ENCODE results near the gene MX1. TPM values are rescaled to one million over a fixed set of nuclear protein-coding genes. Genes with fewer than 3 reads are reported as not detected.

The MX1 gene
- total RNA-seq, 1 experiment from 2014 or later = 1.8 TPM

GRCh38 chr21:41432562-41433460 lies 6.8 kb downstream of the MX1 start:
- Mint-ChIP-seq H3K4me3 (ENCODE audit: unreplicated experiment) (no peak overlapping the region), H3K27ac (ENCODE audit: low read depth, unreplicated experiment) (no peak overlapping the region), H3K9me3 (ENCODE audit: unreplicated experiment) (peaks cover 8% of the 10 kb centered on the region), H3K27me3 (ENCODE audit: insufficient read depth, unreplicated experiment) (peaks cover 7% of the 10 kb centered on the region), H3K36me3 (ENCODE audit: insufficient read depth, unreplicated experiment) (no peaks in the 10 kb centered on the region), H3K4me1 (ENCODE audit: insufficient read depth, unreplicated experiment) (no peaks in the 10 kb centered on the region)
- no peak for DNase-seq (ENCODE audit: unreplicated experiment)
- no TSS peak for BruUV-seq (replicated peaks)
- TF ChIP-seq, protein P1, sequence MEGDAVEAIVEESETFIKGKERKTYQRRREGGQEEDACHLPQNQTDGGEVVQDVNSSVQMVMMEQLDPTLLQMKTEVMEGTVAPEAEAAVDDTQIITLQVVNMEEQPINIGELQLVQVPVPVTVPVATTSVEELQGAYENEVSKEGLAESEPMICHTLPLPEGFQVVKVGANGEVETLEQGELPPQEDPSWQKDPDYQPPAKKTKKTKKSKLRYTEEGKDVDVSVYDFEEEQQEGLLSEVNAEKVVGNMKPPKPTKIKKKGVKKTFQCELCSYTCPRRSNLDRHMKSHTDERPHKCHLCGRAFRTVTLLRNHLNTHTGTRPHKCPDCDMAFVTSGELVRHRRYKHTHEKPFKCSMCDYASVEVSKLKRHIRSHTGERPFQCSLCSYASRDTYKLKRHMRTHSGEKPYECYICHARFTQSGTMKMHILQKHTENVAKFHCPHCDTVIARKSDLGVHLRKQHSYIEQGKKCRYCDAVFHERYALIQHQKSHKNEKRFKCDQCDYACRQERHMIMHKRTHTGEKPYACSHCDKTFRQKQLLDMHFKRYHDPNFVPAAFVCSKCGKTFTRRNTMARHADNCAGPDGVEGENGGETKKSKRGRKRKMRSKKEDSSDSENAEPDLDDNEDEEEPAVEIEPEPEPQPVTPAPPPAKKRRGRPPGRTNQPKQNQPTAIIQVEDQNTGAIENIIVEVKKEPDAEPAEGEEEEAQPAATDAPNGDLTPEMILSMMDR (IDR thresholded peaks at IDR 0.05; ENCODE audit: unreplicated experiment) = no peak
- ChIA-PET POLR2A (no interaction called here), CTCF (interaction anchor here (0.7 kb wide), 2 partner anchors 82 to 310 kb away, joined by 3 read pairs; no protein-coding TSS in a partner anchor)
- intact Hi-C loops (cut with micrococcal nuclease) = no loop called here

DNA sequence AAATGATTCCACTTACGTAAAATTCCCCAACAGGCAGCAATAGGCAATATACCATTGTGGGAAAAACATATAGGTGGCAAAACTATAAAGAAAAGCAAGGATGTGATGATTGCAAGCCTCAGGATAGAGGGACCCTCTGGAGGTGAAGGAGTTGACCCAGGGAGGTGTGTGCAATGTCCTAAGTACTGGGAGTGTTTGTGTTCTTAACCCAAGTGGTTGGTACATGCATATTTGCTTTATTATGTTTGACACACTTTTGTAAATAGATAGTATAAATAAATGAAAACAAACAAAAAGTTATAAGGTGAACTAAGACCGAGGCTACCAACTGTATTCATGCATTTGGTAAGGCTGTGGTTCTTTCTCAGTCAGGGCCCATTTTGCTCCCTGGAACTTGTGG lies 7.5 kb downstream of the MX1 start:
- ChIA-PET CTCF (no interaction called here), POLR2A (no interaction called here)
- BruUV-seq (replicated peaks) = no TSS peak
- DNase-seq (ENCODE audit: unreplicated experiment) = no peak
- H3K4me1 Mint-ChIP-seq (ENCODE audit: insufficient read depth, unreplicated experiment) = no peaks in the 10 kb centered on the region
- H3K27me3 Mint-ChIP-seq (ENCODE audit: insufficient read depth, unreplicated experiment) = peaks cover 7% of the 10 kb centered on the region
- intact Hi-C loops (cut with micrococcal nuclease) = no loop called here
- no peak overlapping the region for H3K27ac Mint-ChIP-seq (ENCODE audit: low read depth, unreplicated experiment)
- TF ChIP-seq, protein P1 (IDR thresholded peaks at IDR 0.05; ENCODE audit: unreplicated experiment) = no peak
- H3K36me3 Mint-ChIP-seq (ENCODE audit: insufficient read depth, unreplicated experiment) = no peaks in the 10 kb centered on the region
- H3K4me3 Mint-ChIP-seq (ENCODE audit: unreplicated experiment) = no peak overlapping the region
- H3K9me3 Mint-ChIP-seq (ENCODE audit: unreplicated experiment) = peaks cover 8% of the 10 kb centered on the region

DNA sequence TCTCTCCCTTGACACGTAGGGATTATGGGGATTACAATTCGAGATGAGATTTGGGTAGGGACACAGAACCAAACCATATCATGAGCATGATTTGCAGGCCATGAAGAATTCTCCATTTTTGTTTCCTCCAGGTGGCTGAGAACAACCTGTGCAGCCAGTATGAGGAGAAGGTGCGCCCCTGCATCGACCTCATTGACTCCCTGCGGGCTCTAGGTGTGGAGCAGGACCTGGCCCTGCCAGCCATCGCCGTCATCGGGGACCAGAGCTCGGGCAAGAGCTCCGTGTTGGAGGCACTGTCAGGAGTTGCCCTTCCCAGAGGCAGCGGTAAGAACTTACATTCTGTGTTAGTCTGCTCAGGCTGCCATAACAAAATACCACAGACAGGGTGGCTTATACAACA lies 9.7 kb downstream of the MX1 start:
- Mint-ChIP-seq H3K4me3 (ENCODE audit: unreplicated experiment) (no peak overlapping the region), H3K9me3 (ENCODE audit: unreplicated experiment) (peaks cover 8% of the 10 kb centered on the region), H3K27ac (ENCODE audit: low read depth, unreplicated experiment) (no peak overlapping the region), H3K27me3 (ENCODE audit: insufficient read depth, unreplicated experiment) (no peaks in the 10 kb centered on the region), H3K4me1 (ENCODE audit: insufficient read depth, unreplicated experiment) (no peaks in the 10 kb centered on the region), H3K36me3 (ENCODE audit: insufficient read depth, unreplicated experiment) (no peaks in the 10 kb centered on the region)
- ChIA-PET CTCF (no interaction called here), POLR2A (no interaction called here)
- DNase-seq (ENCODE audit: unreplicated experiment) = no peak
- TF ChIP-seq, protein P1 (IDR thresholded peaks at IDR 0.05; ENCODE audit: unreplicated experiment) = no peak
- no TSS peak for BruUV-seq (replicated peaks)
- intact Hi-C loops (cut with micrococcal nuclease) = no loop called here

DNA sequence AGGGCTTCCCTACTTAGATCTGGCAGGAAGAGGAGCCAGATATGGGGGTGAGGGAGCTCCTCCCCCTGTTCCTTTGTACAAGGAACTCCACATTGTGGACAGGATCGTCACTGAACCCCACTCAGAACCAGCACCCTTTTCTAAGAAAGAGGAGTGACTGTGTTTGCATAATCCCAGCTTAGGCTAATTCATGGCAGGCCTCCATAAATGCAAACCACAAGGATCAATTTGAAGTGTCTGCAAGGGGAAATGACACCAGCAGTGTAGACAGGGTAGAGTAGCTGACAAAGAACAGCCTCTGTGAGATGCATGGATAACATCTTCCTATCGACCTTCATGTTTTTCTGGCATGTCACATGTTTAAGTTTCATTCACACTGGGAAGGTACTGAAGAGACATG lies 11.7 kb downstream of the MX1 start:
- no peaks in the 10 kb centered on the region for H3K4me1 Mint-ChIP-seq (ENCODE audit: insufficient read depth, unreplicated experiment)
- peaks cover 8% of the 10 kb centered on the region for H3K9me3 Mint-ChIP-seq (ENCODE audit: unreplicated experiment)
- TF ChIP-seq, protein P1 (IDR thresholded peaks at IDR 0.05; ENCODE audit: unreplicated experiment) = no peak
- CTCF ChIA-PET = interaction anchor here (0.7 kb wide), 1 partner anchor 685 kb away, joined by 3 read pairs; no protein-coding TSS in a partner anchor
- no peaks in the 10 kb centered on the region for H3K36me3 Mint-ChIP-seq (ENCODE audit: insufficient read depth, unreplicated experiment)
- no peaks in the 10 kb centered on the region for H3K27me3 Mint-ChIP-seq (ENCODE audit: insufficient read depth, unreplicated experiment)
- H3K4me3 Mint-ChIP-seq (ENCODE audit: unreplicated experiment) = no peak overlapping the region
- no peak for DNase-seq (ENCODE audit: unreplicated experiment)
- intact Hi-C loops (cut with micrococcal nuclease) = no loop called here
- H3K27ac Mint-ChIP-seq (ENCODE audit: low read depth, unreplicated experiment) = no peak overlapping the region
- POLR2A ChIA-PET = no interaction called here
- no TSS peak for BruUV-seq (replicated peaks)

Data from MCF 10A (cell line).